GM19351 (cell line): ENCODE results near the gene KCNIP1.

Experiments
- ATAC-seq: cut with Tn5 transposase; IDR thresholded peaks from one replicate; pipeline ENCODE4 v1.9.1; 2021; ENCODE audit warnings: mild to moderate bottlenecking, moderate library complexity; ENCODE audit not compliant: unreplicated experiment

The KCNIP1 gene

DNA sequence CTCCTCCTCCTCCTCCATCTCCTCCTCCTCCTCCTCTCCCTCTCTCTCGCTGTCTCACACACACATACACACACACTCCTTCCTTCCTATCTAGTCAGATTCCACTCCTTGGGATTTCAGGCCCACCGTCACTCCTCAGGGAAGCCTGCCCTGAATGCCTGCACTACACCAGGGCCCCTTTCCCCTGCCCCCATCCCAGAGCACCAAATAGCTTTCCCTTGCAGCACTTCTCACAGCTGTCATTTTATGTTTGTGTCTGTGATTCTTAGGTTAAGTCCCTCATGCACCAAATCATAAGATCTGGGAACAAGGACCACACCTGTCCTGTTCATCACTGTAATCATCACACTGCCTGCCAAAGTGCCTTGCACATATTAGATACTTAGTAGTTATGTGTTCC, 193.2 kb downstream of the KCNIP1 start:
- no peak for ATAC-seq

DNA sequence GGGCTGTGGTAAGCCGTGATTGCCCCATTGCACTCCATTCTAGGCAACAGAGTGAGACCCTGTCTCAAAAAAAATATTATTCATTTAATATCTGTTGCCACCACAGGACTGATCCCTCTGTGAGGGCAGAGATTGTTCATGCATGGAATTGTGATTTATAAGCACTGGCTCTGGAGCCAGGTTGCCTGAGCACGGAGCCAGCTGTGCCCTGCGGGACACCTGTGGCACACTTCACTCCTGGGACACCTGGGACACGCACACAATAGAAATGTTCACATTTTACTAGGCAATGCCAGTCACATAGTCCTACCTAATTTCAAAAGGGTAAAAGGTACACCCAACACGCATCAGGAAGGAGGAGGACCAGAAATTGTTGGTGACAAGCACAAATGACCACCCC, 196.7 kb downstream of the KCNIP1 start:
- ATAC-seq, result no peak

DNA sequence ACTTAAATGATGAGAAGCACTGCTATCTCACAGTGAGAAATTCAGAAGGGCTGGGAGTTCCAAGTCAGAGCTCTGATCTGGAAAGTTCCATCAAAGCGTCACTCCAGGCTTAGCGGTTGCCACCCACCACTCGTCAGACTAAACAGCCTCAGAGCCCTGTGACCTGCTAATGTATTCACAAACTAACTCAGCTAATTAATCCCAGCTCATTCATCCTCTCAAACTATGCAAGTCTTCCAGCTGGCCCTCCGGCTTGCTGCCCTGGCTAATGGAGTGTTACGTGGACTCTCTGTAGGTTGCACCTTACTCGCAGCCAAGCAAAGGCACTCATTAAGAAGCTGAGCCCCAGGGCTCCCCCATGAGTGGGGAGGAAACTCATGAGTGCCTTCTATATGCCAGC, 197.5 kb downstream of the KCNIP1 start:
- ATAC-seq, result no peak

DNA sequence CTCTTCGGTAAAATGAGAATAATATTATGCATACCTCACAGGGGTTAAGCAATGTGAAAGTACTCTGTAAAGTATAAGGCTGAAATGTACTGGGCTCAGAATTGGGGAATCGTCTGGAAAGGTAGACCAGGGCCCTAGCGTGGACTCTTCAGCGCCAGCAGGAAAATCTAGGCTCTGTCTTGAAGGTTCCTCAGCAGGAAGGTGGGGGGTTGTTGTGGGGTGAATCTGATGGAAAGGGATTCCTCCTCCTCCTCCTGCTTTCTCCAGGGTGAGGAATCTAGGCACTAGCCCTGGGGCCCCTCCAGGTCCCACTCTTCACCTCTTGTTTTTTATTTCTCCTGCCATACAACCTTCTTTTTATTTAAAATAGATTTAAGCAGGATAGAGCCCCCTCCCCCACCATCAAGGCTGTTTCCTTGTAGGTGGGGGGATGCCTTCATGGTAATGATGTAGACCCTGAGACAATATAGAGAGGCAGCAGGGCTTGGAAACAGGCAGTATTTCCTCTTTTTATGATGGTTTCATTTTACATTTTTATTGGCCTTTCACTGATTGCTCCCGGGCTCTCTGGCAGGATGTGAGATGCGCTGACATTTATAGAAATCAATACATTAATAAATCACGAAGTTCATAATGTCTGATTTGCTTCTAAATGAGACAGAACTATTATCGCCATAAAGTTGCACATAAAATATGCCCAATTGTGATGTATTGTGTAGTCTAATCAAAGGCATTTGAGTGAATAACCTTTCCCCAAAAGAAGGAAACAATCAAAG, 200.8 kb downstream of the KCNIP1 start:
- no peak for ATAC-seq

DNA sequence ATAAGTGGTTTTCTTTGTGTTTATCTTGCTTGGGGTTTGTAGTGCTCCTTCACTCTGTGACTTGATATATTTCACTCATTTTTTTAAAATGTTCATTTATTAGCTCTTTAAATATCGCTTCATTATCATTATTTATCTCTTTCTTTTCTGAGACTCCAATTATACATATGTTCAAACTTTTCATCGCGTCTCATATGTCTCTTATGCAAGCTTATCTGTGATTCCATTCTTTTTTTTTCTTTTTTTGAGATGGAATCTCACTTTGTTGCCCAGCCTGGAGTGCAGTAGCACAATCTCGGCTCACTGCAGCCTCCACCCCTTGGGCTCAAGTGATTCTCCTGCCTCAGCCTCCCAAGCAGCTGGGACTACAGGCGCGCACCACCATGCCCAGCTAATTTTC, 205.8 kb downstream of the KCNIP1 start:
- no peak for ATAC-seq

DNA sequence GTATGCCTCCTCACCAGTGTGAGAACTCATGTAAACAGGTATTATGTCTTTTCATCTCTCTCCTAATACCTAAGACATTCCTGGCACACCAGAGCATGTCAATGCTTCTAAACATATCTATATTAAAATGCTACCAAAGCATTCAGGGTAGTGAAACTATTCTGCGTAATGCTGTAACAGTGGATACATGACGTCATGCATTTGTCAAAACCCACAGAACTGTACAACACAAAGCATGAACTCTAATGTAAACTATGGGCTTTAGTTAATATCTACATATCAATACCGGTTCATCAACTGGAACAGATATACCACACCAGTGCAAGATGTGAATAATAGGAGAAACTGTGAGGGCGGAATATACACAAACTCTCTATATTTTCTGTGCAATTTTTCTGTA, 207.5 kb downstream of the KCNIP1 start:
- ATAC-seq, result no peak

DNA sequence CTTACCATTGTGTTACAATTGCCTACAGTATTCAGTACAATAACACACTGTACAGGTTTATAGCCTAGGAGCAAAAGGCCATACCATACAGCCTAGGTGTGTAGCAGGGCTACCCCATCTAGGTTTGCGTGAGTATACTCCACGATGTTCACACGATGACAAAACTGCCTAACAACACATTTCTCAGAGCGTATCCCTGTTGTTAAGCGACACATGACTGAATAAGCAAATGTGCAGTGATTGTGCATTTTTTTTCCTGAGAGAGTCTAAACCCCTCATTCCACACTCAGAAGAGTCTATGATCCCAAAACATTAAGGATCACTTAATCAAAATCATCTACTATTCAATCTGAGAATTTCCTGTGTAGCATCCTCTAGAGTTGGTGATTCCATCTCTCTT, 211.3 kb downstream of the KCNIP1 start:
- no peak for ATAC-seq

DNA sequence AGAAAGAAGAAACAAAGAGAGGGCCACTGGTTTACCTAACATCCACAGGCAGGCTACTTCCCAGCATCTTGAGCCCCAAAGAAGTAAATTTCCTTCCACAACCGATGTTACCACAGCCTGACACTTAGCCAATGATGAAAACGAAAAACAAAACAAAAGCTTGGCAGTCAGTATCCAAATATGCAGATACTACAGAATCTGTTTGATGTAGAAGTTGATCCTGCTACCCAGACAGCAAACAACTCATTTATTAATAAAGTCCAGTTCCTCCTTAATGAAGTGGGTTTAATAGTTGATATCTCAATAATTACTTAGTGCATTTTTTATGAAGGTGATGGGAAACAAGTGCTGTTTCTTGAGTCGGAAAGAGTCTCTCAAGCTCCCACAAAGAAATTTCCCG, 212.6 kb downstream of the KCNIP1 start:
- ATAC-seq, result no peak

DNA sequence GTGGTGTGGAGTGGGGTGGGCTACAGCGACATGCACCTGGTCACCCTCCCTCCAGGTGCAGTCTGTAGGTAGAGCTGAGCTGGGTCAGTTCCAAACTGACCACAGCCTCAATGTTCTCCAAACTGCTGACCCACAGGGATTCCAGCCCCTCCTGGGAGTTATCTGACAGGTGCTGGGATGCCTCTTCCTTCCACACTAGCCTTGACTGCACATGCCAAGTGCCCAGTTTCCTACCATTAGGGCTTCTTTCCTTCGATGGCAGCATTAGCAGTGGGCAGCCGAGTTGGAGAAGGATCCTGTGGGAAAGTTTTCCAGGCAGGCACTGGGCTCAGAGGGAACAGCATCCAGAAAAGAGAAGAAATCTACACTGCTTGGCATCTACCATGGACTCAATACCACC, 215.7 kb downstream of the KCNIP1 start:
- no peak for ATAC-seq

DNA sequence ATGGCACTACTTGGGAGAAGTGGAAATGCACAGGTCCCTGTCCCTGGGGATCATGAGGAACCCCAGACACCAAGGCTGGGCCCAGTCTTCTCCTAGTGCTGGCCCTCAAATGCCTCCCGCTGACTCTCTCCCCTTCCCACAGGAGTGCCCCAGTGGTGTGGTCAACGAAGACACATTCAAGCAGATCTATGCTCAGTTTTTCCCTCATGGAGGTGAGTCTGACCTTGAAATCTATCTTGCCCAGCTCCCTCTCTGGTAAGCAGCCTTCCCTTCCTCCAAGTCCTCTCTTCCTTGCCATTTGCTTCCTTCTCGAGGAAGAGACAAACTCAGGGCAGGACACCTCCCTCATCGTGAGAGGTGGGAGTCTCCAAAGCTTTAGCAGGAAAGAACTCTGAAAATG, 216.4 kb downstream of the KCNIP1 start:
- ATAC-seq, result no peak

DNA sequence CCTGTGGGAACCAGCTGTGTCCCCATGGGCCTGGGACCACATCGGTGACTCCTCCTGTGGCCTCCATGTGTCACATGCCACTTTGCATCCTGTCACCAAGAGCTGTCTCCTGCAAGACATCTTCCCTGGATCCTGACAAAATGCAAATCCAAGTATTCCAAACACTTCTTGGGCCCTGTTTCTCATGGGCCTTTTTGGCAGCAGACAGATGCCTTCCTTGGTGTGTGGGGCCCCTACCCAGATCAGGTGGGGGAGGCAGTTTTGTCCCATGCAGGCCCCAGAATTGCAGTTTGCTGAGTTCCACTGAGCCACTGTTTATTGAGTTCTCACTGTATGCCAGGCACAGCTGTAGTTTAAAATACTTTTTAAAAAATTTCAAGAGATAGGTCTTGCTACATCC, 217.2 kb downstream of the KCNIP1 start:
- no peak for ATAC-seq

DNA sequence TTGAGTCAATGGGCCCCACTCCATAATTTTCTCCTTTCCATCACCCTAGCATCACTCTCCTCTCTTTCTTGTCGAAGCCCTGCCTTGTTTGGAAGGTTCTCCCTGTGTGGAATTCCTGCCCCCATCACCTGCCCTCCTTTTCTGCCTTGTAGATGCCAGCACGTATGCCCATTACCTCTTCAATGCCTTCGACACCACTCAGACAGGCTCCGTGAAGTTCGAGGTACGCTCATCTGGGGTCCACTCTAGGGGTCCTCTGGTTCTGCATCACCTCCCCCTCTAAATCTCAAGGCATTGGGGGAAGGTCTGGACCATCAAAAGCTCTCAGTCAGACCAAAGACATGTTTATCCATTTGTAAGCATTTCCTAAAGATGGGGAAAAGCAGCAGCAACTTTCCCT, 217.9 kb downstream of the KCNIP1 start:
- no peak for ATAC-seq

DNA sequence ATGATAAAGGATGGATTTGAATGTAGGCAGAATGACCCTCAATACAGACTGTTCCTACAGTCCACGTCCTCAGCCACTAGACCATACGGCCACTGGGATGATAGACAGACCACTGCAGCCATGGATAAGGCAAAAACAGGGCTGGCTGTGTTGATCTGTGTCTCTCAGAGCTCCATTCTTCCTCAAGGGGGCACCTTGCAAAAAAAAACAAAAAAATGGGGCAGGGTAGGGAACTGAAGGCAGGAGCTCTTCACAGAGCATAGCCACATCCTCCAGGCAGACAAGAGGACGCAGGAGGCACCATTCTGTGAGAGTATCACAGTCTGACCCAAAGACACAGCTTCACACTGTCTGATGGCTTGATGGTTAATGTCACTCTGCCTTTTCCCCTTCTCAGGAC, 218.5 kb downstream of the KCNIP1 start:
- ATAC-seq, result no peak

DNA sequence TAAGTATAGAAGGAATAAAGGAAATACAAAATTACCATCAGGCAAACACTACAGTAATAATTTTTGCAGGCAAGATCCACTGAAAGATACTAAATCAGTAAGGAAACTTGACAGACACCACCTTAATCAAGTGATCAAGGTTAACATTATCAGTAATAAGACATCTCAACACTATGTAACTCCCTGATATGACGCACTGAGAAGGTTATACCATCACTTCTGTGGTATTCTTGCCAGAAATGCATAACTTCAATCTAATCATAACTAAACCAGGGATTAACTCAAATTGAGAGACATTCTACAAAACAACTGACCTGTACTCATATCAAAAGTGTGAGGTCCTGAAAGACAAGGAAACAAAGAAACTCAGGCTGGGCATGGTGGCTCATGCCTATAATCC, 227.2 kb downstream of the KCNIP1 start:
- ATAC-seq, result no peak

DNA sequence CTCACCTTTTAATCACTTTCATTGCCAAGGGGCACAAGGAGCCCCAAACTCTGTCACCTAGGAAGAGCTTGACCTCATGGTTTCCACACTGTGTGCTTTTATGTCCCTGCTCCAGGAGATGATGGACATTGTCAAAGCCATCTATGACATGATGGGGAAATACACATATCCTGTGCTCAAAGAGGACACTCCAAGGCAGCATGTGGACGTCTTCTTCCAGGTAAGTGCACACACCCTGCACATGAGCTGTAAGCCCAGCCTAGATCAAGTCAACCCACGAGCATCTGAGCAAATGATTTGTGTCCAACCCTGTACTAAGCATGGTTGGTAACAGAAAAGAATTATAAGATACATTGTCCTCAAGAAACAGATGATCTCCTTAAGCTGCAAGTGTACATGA, 228.9 kb downstream of the KCNIP1 start:
- ATAC-seq, result no peak

DNA sequence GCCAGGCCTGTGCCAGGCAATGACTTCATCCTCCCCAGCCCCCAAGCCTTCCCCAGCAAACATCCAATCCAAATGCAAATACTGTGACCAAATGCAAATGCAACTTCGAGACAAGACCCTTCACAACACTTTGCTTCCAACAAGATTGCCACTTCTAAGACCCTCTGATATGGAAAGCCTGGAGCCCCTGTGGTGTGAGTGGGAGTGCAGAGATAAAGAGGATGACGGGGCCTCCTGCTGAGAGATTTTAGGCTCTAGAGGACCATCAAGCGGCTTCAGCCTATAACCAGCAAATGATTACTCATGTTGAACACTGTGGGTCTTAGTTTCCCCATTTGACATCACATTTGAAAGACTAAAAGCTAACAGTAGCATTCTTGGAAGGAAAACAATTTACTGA, 233.1 kb downstream of the KCNIP1 start:
- ATAC-seq, result no peak

DNA sequence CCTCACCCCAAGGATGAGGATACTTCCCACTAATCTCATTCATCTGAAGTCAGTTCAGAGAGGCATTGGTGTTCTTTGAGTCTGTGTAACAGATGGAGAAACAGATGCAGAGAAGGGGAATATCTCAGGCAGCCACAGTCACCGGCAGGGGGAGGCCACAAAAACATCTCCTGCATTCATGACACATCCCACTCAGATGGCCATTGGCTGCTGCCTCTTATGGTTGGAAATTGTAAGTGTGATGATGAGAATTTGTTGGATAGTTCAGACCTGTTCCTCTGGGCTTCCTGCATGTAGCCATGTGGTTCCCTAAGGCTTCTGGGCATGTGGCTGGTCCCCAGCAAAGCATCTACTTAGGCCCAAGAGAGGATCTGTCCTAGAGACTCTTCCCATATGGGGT, 233.8 kb downstream of the KCNIP1 start:
- ATAC-seq, result no peak

DNA sequence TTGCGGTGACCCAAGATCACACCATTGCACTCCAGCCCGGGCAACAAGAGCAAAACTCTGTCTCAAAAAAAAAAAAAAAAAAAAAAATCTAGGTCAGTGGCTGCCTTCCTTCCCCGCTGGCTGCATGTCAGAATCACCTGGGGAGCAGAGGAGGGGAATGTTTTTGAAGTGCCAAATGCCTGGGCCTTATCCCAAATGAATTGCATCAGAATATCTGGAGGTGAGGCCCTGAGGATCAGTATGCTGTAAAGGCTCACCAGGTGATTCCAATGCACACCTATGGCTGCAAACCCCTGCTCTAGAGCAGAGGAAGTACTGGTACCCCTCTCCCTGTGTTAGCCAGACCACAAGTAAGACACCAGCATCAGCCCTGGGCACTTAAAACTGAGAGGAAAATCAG, 235.0 kb downstream of the KCNIP1 start:
- no peak for ATAC-seq

DNA sequence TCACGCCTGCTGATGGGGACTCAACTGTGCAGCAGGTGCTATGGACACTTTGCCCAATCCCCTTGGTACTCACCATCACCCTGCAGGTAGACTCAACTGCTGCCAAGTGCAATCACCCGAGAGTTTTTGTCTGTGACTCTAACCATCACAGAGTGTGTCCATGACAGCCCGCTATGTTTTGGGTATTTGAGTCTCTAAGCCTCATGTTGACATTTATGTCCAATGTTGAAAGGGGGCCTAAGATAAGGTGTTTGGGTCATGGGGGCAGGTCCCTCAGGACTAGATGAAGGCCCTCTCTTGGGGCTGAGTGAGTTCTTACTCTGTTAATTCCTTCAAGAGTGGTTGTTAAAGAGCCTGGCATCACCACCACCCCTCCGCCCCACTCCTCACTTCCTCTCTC, 235.6 kb downstream of the KCNIP1 start:
- no peak for ATAC-seq

DNA sequence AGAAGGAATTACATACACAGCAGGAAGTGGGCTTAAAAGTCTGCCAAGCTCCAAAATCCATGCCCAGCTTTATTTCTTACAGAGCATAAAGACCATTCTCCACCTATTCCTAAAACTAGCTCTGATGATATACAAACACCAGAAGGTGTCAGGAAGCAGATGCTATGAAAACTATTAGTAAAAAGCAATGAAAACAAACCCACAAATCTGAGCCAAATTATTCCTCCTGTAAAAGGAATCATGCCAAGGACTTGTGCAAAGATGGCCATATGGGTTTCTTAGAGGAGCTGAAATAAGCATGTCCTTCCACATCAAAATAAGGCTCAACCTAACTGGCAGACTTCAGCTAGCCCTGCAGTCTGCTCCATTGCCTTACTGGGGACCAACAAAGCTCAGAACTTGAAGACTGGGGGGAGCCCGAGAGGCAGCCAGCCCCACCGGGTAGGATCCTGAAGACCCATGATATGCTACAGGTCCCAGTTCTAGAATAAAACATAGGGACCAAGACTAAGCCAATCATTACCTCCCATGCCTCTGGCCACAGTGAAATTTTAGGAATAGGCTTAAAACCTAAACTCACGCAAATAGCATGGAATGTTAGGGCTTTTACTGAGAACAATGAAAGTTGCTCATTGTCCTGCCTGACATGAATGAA, 236.9 kb downstream of the KCNIP1 start:
- no peak for ATAC-seq

DNA sequence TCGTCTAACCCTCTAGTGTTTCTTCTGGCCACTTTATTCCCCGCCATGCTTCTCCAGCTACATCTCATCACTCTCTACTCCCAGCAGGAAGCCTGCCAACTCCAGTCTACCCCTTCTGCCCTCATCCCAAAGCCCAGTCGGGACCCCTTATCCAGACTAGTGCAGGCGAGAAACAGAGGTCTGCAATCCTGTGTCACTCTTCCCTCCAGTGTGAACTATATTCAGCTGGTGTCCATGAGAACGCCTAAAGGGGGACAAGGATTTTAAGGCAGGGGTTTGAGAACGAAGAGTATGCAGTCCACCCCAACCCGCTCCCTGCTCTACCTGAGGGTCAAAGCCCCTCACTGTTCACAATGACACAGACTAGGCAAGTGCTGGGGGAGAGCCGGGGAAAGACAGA, 238.0 kb downstream of the KCNIP1 start:
- no peak for ATAC-seq

DNA sequence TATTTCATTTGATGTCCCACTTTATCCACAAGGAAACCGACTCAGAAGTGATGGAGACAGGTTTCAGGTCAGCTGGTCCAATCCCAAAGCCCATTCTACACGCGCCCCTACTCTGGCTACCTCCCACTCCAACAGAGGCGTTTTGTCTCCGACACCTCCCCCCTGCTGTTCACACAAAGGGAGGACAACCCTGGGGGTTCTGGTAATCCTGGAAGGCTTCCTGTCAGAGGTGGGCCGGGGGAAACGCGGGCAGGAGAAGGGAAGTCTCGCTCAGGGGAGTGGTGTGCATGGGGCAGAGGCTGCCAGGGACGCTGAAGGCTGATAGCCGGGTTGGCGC, 240.0 kb downstream of the KCNIP1 start:
- no peak for ATAC-seq

DNA sequence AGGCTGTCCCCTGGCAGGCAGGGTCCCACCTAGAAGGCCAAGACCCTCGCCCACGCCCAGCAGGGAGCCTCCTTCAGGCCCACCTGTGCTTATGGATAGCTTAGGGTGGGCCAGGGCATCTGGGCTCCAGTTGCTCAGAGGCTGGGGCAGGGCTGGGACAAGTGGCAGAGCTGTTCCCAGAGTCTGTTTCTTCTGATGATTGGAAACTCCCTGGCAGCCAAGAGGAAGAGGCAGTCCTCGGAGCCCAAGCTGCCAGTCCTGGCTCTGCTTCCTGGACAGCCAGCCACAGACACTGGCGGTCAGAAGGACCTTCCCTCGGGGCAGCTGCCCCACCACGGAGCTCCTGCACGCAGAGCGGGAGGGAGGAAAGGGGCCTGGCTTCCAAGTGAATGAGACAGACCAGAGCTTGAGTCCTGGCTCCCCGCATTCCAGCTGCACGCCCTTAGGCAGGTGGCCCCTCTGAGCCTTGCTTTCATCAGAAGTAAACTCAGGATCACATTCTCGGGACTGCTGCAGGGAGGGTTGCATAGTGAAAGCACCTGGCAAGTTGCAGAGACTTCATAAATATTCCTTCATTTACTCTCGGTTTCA, 241.8 kb downstream of the KCNIP1 start:
- no peak for ATAC-seq
